Activated CD8-positive, alpha-beta memory T cell treated with anti-CD3 and anti-CD28 coated beads, Interleukin-2, amount 50 U/mL, for 24 hours (primary cell): Measurements from ENCODE around the gene CEBPG.

Experiments
- DNase-seq: peaks from one replicate; pipeline ENCODE4 v3.0.0-alpha.2; 2020; ENCODE audit errors: extremely low read depth

The CEBPG gene

GRCh38 chr19:33418871-33419787 lies 45.6 kb downstream of the CEBPG start:
- DNase-seq = no peak

- no peak for DNase-seq
Observed at GRCh38 chr19:33419788-33420130, 46.2 kb downstream of the CEBPG start.

- no peak for DNase-seq
Observed at GRCh38 chr19:33420821-33421220, 47.3 kb downstream of the CEBPG start.

- DNase-seq = no peak
Observed at GRCh38 chr19:33421368-33421767, 47.9 kb downstream of the CEBPG start.

GRCh38 chr19:33422369-33423180 lies 49.1 kb downstream of the CEBPG start:
- DNase-seq = no peak

- DNase-seq = no peak
Observed at GRCh38 chr19:33424181-33424580, 50.7 kb downstream of the CEBPG start.

GRCh38 chr19:33426621-33427361 lies 53.3 kb downstream of the CEBPG start:
- no peak for DNase-seq

GRCh38 chr19:33427801-33428626 lies 54.5 kb downstream of the CEBPG start:
- no peak for DNase-seq

- DNase-seq = no peak
Observed at GRCh38 chr19:33428627-33429125, 55.2 kb downstream of the CEBPG start.

- no peak for DNase-seq
Observed at GRCh38 chr19:33429891-33430673, 56.6 kb downstream of the CEBPG start.

GRCh38 chr19:33430674-33431277 lies 57.3 kb downstream of the CEBPG start:
- peak; percentile 7 for DNase-seq

- DNase-seq = no peak
Observed at GRCh38 chr19:33432015-33432414, 58.5 kb downstream of the CEBPG start.
